Central memory CD8-positive, alpha-beta T cell (primary cell): ENCODE measurements around the gene C1GALT1.

Source experiments
- ATAC-seq: fragments of 150-1000 bp; cut with Tn5 transposase; replicated peaks from 2 replicates; pipeline ENCODE4 v1.10.0; 2022; ENCODE audit warnings: mild to moderate bottlenecking, moderate FRiP score, moderate number of reproducible peaks; ENCODE audit not compliant: poor library complexity, severe bottlenecking; ENCODE audit errors: extremely low read depth
- DNase-seq, 2 donors: peaks; one replicate each; pipeline ENCODE4 v3.0.0; 2021; ENCODE audit warnings: low spot score in 2 of 2
- H3K27ac Mint-ChIP-seq: one replicate; pipeline ENCODE4 v1.8.0; 2022; ENCODE audit warnings: low read depth, mild to moderate bottlenecking, moderate library complexity, mixed read lengths
- H3K27me3 Mint-ChIP-seq: one replicate; pipeline ENCODE4 v1.8.0; 2022; ENCODE audit warnings: mixed read lengths
- H3K36me3 Mint-ChIP-seq: one replicate; pipeline ENCODE4 v1.8.0; 2022; ENCODE audit warnings: mild to moderate bottlenecking, moderate library complexity, mixed read lengths; ENCODE audit not compliant: insufficient read depth
- H3K4me1 Mint-ChIP-seq: one replicate; pipeline ENCODE4 v1.8.0; 2022; ENCODE audit warnings: mixed read lengths
- H3K4me3 Mint-ChIP-seq: one replicate; pipeline ENCODE4 v1.8.0; 2022; ENCODE audit warnings: mild to moderate bottlenecking, moderate library complexity, mixed read lengths
- H3K9me3 Mint-ChIP-seq: one replicate; pipeline ENCODE4 v1.8.0; 2022; ENCODE audit warnings: mixed read lengths

The C1GALT1 gene

DNA sequence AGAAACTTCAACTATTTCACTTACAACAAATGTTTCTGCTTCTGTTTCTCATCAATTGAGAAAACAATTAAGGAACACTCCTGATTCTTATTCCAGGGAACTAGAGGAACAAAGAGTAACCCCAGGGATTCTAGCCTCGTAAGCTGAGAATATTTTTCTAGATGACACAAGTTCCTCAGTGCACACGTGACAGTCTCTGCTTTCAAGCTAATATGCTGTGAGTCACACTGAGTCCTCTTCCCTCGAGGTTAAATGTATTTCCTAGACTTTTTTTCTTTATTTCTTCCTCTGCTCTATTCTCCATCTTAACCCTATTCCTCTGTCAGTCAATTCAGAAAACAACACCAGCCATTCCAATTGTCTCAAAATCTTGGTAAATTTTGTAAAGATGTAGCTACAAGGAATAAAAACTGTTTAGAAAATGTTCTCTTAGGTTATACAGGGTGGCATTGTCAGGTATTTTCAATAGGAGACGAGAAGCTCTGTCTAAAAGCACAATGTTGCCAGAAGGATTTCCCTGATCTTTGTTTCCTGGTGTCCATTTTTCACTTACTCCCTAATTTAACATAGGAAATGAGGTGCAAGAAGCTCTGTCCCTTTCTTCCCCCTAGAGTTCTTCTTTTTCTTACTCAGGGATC, 5.8 kb upstream of the C1GALT1 start:
- ATAC-seq (no peak), DNase-seq (no peak)
- peaks cover 6% of the 10 kb centered on the region for H3K36me3 Mint-ChIP-seq
- H3K27ac Mint-ChIP-seq = no peak overlapping the region
- peaks cover 5% of the 10 kb centered on the region for H3K9me3 Mint-ChIP-seq
- no peak overlapping the region for H3K4me3 Mint-ChIP-seq
- H3K4me1 Mint-ChIP-seq = peaks cover 13% of the 10 kb centered on the region
- H3K27me3 Mint-ChIP-seq = no peaks in the 10 kb centered on the region

DNA sequence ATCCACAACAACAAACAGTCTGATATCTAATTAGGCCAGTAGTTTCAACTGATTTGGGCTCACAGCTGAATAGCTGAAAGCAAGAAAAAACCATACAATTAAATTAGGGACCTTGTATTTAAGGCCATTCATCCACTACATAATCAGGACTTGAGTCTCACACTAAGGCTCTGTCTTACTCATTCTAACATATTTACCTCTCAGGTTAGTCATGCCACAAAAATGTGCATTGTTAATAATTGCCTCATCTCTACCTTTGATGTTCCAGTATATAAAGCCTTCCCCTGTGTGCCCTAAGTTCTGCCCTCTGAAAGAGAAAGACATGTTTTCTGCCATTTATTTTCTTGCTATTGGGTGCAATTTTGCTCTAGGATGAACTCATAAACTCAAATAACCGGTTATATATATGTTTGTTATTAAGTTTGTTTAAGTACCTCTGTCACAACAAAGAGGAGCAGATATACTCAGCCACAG, 5.3 kb upstream of the C1GALT1 start:
- no peak overlapping the region for H3K4me3 Mint-ChIP-seq
- no peaks in the 10 kb centered on the region for H3K27me3 Mint-ChIP-seq
- H3K4me1 Mint-ChIP-seq = peaks cover 13% of the 10 kb centered on the region
- no peak for DNase-seq
- H3K27ac Mint-ChIP-seq = no peak overlapping the region
- peaks cover 11% of the 10 kb centered on the region for H3K36me3 Mint-ChIP-seq
- peaks cover 5% of the 10 kb centered on the region for H3K9me3 Mint-ChIP-seq
- no peak for ATAC-seq

DNA sequence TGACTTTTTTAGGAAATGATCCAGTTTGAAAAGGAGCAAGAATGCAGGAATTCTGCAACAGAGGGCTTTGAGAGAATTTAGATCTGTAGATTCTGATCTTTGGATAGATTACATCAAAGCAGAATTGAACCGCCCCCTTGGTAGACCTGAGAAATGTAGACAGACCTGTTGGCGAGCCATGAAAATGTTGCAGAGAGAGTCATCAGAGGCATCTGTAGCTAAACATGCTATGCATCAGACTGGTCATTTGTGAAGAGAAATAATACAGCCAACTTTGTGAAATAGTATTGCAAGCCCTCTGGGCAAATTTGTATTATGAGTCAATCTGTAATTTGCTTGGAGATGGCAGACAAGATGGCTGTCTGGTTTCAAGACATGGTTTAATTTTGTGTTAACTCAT, 4.3 kb upstream of the C1GALT1 start:
- ATAC-seq = no peak
- peaks cover 13% of the 10 kb centered on the region for H3K36me3 Mint-ChIP-seq
- H3K9me3 Mint-ChIP-seq = no peaks in the 10 kb centered on the region
- no peaks in the 10 kb centered on the region for H3K27me3 Mint-ChIP-seq
- H3K4me3 Mint-ChIP-seq = no peak overlapping the region
- H3K4me1 Mint-ChIP-seq = peaks cover 13% of the 10 kb centered on the region
- no peak for DNase-seq
- no peak overlapping the region for H3K27ac Mint-ChIP-seq

DNA sequence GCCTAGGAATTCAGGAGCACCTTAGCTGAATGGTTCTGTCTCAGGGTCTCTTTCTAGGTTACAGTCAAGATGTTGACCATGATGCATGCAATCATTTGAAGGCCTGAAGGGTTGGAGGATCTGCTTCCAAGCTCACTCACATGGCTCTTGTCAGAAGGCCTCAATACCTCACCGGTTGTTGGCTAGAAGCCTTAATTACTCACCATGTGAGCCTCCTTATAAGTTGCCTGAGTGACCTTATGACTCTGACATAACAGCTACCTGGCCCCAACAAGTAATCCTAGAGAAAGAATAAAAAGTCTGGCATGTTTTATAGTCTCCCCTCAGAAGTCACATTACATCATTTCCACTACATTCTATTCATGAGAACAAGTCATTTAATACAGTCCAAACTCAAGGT, 3.4 kb upstream of the C1GALT1 start:
- Mint-ChIP-seq H3K36me3 (peaks cover 13% of the 10 kb centered on the region), H3K9me3 (no peaks in the 10 kb centered on the region), H3K4me3 (no peak overlapping the region), H3K4me1 (peaks cover 13% of the 10 kb centered on the region), H3K27me3 (no peaks in the 10 kb centered on the region), H3K27ac (no peak overlapping the region)
- DNase-seq (no peak), ATAC-seq (no peak)

DNA sequence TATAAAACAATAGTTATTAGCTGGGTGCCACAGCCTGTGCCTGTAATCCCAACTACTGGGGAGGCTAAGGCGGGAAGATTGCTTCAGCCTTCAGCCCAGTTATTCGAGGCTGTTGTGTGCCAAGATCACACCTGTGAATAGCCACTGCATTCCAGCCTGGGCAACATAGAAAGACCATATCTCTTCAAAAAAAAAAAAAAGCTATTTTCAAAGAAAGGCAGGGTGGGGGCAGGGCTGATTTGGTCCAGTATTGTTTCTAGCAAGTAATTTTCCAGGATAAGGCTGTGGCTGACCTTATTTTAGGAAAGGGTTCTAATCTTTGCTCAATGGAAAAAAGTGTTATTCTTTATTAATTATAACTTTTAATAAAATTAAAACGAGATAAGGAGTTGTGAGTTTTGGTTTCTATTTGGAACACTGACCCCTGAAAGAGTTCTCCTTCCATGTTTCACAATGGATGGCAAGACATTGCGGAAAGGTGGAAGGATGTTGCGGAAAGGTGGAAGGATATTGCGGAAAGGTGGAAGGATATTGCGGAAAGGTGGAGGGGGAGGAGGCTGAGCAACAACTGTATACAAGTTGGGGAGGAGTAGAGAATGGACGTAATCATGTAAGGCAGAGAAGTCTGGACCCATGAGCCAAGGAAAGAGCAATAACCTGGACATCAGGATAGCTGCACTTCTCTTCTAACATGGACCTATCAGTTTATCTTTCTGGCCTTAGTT, 1.5 kb upstream of the C1GALT1 start:
- peak overlapping the region; percentile 95 for H3K27ac Mint-ChIP-seq
- peaks cover 16% of the 10 kb centered on the region for H3K36me3 Mint-ChIP-seq
- H3K9me3 Mint-ChIP-seq = no peaks in the 10 kb centered on the region
- DNase-seq (no peak), ATAC-seq (no peak)
- H3K27me3 Mint-ChIP-seq = no peaks in the 10 kb centered on the region
- peaks cover 13% of the 10 kb centered on the region for H3K4me1 Mint-ChIP-seq
- H3K4me3 Mint-ChIP-seq = peak overlapping the region; percentile 93

DNA sequence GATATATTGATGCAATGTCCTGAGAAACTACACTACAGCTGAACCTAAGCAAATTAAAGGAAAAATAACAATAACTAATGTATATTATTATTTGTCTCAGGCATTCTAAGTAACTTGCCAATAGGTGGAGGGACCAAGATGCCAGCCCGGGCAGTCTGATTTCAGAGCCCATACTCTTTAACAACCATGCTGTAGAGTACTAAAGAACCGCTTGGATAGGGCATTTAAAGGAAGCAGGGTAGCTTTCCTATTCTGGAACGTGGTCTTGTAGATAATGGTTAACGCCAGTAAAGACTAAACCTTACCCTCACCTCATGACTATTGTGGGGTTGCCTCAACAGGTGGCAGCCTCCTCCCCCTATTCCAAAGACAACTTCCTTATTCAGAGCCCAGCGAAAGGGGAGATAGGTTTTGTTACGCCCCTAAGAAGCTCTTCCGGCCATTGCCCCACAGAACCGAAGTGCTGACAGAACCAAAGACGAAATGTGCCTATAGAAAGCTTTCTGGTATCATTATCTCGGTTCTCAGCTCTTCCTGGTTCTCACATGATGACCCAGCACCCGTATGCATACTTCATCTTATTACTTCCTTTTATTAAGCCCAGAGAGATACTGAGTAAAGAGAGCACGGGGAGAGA, 707 bp upstream of the C1GALT1 start:
- DNase-seq (peak in 1 of 2 donors; percentile 33), ATAC-seq (peak; percentile 44)
- Mint-ChIP-seq H3K27ac (peak overlapping the region; percentile 95), H3K36me3 (peaks cover 16% of the 10 kb centered on the region), H3K4me1 (peaks cover 13% of the 10 kb centered on the region), H3K4me3 (peak overlapping the region; percentile 93), H3K27me3 (no peaks in the 10 kb centered on the region), H3K9me3 (no peaks in the 10 kb centered on the region)

DNA sequence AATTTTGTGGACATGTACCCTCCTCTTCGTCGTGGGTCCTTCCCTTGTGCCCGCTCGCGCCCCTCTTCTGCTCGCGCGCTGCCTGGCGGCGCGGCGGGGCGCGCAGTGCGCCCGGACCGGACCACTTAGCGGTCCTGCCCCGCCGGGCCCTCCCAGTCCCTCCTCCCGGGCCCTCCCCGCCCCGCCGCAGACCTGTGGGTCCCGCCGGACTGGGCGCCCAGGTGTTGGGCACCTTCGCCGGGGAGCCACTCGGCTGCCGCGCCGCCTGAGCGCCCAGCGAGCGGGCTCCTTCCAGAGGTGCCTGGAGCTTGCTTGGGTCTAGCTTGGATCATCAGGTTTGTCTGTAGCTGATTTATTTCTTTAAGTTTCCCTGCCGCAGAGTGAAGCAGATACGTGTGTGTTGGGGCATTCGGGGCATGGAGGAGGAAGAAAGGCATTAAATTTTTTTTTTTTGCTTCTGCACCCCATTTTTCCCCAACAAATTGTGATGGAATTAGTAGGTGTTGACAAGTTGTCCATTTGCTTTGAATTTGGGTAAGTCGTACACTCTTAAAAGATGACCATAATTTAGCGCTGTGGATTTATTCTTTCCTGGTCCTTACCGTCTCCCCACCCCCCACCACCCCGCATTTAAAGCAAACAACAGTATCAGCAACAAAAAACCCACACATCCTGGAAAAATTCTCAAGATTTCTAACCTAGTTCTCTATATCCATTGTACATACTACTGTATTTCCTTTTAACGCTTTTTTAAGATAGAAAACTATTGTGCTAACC, 905 bp downstream of the C1GALT1 start:
- Mint-ChIP-seq H3K36me3 (peaks cover 16% of the 10 kb centered on the region), H3K4me1 (peaks cover 6% of the 10 kb centered on the region), H3K4me3 (peak overlapping the region; percentile 93), H3K27ac (peak overlapping the region; percentile 69), H3K9me3 (no peaks in the 10 kb centered on the region), H3K27me3 (no peaks in the 10 kb centered on the region)
- ATAC-seq (peak; percentile 3), DNase-seq (peak in 1 of 2 donors; percentile 20)

DNA sequence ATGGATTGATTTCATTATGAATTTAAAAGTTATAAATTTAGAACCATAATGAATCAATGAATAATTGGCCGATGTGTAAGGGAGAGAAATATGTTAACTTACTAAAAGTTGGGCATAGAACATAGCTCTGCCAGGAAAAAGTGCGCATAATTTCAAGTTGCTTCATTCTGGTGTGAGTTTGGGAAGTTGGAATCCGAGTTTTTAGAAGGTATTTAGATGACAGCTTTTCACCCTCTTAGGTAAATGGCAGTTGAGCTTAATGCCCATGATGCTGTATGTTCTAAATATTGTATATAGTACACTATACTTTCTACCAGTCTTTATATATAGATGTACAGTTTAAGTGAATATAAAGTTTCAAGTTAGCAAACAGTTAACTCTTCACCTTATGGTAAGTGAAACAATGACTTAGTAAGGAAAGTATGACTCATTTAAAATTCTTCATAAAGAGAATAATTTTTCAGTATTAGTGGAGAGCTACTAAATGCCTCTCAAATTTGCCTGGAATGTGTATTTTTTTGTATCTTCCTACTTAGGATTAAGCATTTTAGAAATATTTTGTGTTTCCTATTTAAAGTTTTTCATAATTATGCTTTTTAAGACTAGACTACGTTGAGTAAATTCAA, 1.6 kb downstream of the C1GALT1 start:
- Mint-ChIP-seq H3K27ac (peak overlapping the region; percentile 69), H3K27me3 (no peaks in the 10 kb centered on the region), H3K9me3 (no peaks in the 10 kb centered on the region), H3K4me1 (peaks cover 6% of the 10 kb centered on the region), H3K4me3 (peak overlapping the region; percentile 93), H3K36me3 (peaks cover 16% of the 10 kb centered on the region)
- DNase-seq = no peak
- no peak for ATAC-seq

DNA sequence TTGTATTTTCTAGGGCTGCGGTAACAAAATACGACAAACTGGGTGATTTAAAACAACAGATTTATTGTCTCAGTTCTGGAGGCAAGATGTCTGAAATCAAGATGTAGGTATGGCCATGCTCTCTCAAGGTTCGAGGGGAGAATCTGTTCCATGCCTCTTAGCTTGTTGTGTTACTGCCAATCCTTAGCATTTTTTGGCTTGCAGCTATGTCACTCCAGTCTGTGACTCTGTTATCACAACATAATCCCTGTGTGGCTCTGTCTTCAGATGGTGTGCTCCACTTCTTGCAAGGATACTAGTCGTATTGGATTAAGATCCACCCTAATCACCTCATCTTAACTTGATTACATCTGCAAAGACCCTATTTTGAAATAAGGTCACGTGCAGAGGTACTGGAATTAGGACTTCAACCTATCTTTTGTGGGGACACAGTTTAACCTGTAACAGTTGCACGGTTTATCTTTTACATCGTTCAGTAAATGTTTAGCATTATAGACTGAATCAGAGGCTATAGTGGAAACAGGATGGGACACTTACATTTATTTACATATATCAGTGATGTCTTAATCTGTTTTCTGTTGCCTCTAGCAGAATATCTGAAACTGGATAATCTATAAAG, 3.1 kb downstream of the C1GALT1 start:
- H3K27me3 Mint-ChIP-seq = no peaks in the 10 kb centered on the region
- H3K9me3 Mint-ChIP-seq = no peaks in the 10 kb centered on the region
- peaks cover 6% of the 10 kb centered on the region for H3K4me1 Mint-ChIP-seq
- no peak for DNase-seq
- no peak overlapping the region for H3K4me3 Mint-ChIP-seq
- no peak for ATAC-seq
- peaks cover 13% of the 10 kb centered on the region for H3K36me3 Mint-ChIP-seq
- no peak overlapping the region for H3K27ac Mint-ChIP-seq

DNA sequence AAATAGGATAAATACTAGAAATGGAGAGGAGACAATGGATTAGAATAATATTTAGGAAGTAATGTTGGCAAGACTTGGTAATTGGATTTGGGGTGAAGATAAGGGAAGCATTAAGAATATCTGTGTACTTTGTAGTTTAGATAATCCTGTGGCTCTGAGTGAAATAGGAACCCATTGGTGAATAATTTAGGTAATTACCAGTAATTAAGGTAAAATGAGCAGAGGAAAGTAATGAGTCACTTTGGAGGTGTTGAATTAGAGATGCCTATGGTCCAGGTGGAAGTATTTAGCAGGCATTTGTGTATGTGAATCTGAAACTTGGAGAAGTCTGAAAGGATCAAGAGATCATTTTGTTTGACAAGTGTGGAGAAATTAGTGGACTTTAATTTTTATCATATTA, 5.7 kb downstream of the C1GALT1 start:
- Mint-ChIP-seq H3K27ac (no peak overlapping the region), H3K27me3 (no peaks in the 10 kb centered on the region), H3K4me1 (peaks cover 9% of the 10 kb centered on the region), H3K4me3 (no peak overlapping the region), H3K9me3 (no peaks in the 10 kb centered on the region), H3K36me3 (peaks cover 5% of the 10 kb centered on the region)
- no peak for DNase-seq
- ATAC-seq = no peak

DNA sequence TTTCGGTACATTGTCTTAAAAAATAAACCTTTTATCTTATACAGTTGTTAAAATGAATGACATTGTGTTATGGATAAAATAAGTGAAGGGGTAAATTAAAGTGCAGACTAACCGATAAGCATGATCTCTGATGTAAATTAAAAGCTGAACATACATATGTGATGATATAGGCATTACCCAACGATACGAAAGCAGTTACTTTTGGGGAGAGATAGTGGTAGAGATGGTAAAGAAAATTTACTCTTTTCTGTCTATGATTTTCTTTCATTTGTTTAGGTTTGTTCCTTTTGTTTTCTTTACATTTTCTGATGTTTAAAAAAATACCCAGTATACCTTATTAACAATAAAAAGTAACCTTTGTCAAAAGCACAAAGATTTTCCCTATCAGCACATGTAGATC, 6.4 kb downstream of the C1GALT1 start:
- DNase-seq (no peak), ATAC-seq (no peak)
- H3K9me3 Mint-ChIP-seq = no peaks in the 10 kb centered on the region
- peaks cover 16% of the 10 kb centered on the region for H3K4me1 Mint-ChIP-seq
- no peak overlapping the region for H3K27ac Mint-ChIP-seq
- H3K4me3 Mint-ChIP-seq = no peak overlapping the region
- peaks cover 5% of the 10 kb centered on the region for H3K36me3 Mint-ChIP-seq
- H3K27me3 Mint-ChIP-seq = no peaks in the 10 kb centered on the region

DNA sequence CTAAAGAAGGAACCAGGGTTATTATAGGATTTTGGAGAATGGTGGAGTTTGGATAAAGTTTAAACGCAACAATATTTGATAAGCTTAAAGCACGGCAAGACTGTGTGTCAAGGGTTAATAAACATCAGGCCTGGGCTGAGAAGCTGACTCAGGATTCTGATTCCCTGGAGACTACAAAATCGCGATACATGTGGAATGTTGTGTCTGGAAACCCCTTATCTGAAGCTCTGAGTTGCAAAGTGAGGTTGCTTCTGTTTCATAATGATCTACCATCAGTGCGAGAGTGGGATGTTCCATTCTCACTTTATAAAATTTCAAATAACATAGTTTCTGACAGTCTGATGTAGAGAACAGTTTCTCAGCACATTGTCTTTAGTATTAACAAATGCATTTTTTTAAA, 7.8 kb downstream of the C1GALT1 start:
- peaks cover 30% of the 10 kb centered on the region for H3K4me1 Mint-ChIP-seq
- ATAC-seq = no peak
- H3K27ac Mint-ChIP-seq = no peak overlapping the region
- no peak overlapping the region for H3K4me3 Mint-ChIP-seq
- no peak for DNase-seq
- peaks cover 7% of the 10 kb centered on the region for H3K36me3 Mint-ChIP-seq
- no peaks in the 10 kb centered on the region for H3K9me3 Mint-ChIP-seq
- H3K27me3 Mint-ChIP-seq = no peaks in the 10 kb centered on the region
